Stomach (tissue), 4 donors: ENCODE data around the gene ANKRD17.

ENCODE experiments used
- CTCF ChIP-seq, 7 experiments: fragments of 450-650 bp in 4 of 7; fragments of 200-600 bp in 3 of 7; sonication (generic) in 3 of 7; IDR thresholded peaks; one replicate each; pipeline ENCODE4 v1.5.1; 2016 to 2019; ENCODE audit warnings: antibody characterized with exemption in 7 of 7, control low read depth in 2 of 7, mild to moderate bottlenecking in 1 of 7
- EP300 ChIP-seq: sonication (generic); formaldehyde crosslinking; IDR thresholded peaks from one replicate; pipeline ENCODE4 v1.6.1; 2017; ENCODE audit warnings: antibody characterized with exemption
- POLR2A ChIP-seq, 4 donors: fragments of 450-650 bp; IDR thresholded peaks; one replicate each; pipeline ENCODE4 v1.6.1; 2016; ENCODE audit warnings: antibody characterized with exemption in 4 of 4, control low read depth in 2 of 4, mild to moderate bottlenecking in 1 of 4, moderate library complexity in 1 of 4
- POLR2AphosphoS5 ChIP-seq, 3 donors: sonication (generic); formaldehyde crosslinking; IDR thresholded peaks; one replicate each; pipeline ENCODE4 v1.6.1; 2016; ENCODE audit warnings: antibody characterized with exemption in 3 of 3

- TF ChIP-seq CTCF (IDR thresholded peaks at IDR 0.05), result no peak
- no peak for TF ChIP-seq POLR2AphosphoS5 (IDR thresholded peaks at IDR 0.05)
- no peak for TF ChIP-seq POLR2A (IDR thresholded peaks at IDR 0.05)
- no peak for TF ChIP-seq EP300
These were observed 121.5 kb downstream of the ANKRD17 start for GRCh38 chr4:73137121-73137520.
